Measurements from ENCODE around the gene EBF3. TPM values are rescaled to one million over a fixed set of nuclear protein-coding genes. Genes with fewer than 3 reads are reported as not detected.

The EBF3 gene
- total RNA-seq, 1 donor from 2014 or later = 0.07 TPM

DNA sequence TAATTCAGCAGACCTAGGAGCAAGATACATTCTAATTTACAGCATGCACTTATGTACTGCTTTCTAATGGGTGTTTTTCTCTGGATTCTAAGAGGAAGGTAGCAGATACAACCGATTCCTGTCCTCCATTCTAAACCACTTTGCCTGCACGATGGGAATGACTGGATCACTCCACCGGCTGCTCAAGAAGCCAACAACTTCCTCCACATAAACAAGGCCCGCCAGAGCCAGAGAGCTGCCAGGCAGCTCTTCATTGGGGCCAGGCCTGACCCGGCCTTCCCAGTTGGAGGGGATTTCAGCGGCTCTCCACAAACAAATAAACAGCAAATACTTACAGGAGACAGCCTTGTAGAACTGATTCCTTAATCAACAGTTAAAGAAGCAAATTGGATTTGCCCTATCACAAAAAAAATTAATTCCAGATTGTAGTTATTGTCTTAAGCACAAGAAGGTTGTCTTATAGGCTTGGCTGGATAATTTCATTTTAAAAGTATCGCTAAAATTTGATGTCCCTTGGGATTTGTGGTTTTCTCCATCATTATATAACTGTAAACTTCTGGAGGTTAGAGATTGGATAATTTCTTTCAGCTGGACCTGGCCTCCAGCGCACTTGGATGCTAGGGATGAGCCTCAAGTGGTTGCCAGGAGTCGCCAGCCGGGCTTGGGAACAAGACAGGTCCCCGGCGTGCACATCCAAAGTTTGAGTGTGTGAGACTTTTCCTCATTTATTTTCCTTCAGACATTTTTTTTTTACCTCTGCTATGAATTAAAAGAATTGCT, 20.9 kb downstream of the EBF3 start:
- TF ChIP-seq EZH2 (IDR thresholded peaks at IDR 0.05; ENCODE audit: insufficient read depth, low read length) = no peak
- TF ChIP-seq, protein P1, sequence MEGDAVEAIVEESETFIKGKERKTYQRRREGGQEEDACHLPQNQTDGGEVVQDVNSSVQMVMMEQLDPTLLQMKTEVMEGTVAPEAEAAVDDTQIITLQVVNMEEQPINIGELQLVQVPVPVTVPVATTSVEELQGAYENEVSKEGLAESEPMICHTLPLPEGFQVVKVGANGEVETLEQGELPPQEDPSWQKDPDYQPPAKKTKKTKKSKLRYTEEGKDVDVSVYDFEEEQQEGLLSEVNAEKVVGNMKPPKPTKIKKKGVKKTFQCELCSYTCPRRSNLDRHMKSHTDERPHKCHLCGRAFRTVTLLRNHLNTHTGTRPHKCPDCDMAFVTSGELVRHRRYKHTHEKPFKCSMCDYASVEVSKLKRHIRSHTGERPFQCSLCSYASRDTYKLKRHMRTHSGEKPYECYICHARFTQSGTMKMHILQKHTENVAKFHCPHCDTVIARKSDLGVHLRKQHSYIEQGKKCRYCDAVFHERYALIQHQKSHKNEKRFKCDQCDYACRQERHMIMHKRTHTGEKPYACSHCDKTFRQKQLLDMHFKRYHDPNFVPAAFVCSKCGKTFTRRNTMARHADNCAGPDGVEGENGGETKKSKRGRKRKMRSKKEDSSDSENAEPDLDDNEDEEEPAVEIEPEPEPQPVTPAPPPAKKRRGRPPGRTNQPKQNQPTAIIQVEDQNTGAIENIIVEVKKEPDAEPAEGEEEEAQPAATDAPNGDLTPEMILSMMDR (IDR thresholded peaks at IDR 0.05; ENCODE audit: insufficient read depth, low read depth, low read length) = no peak
- H3K4me2 ChIP-seq (ENCODE audit: low read length) = no peak overlapping the region
- no peak for DNase-seq (ENCODE audit: low read depth)
- no peaks in the 10 kb centered on the region for H3K4me1 ChIP-seq (ENCODE audit: insufficient read depth, low read length)
- H3K4me3 Mint-ChIP-seq (ENCODE audit: unreplicated experiment) = no peak overlapping the region
- no peaks in the 10 kb centered on the region for H4K20me1 ChIP-seq (ENCODE audit: insufficient read depth, low read length)
- no peaks in the 10 kb centered on the region for H3K9me3 Mint-ChIP-seq (ENCODE audit: unreplicated experiment)
- H3K36me3 ChIP-seq (ENCODE audit: insufficient read depth, low read length) = no peaks in the 10 kb centered on the region
- FAIRE-seq = no peak
- no peak overlapping the region for H3K27ac Mint-ChIP-seq (ENCODE audit: unreplicated experiment)
- no peaks in the 10 kb centered on the region for H3K4me1 Mint-ChIP-seq (ENCODE audit: low read depth, unreplicated experiment)
- H3K27ac ChIP-seq (ENCODE audit: low read depth, low read length) = no peak overlapping the region
- no peaks in the 10 kb centered on the region for H3K9me3 ChIP-seq (ENCODE audit: insufficient read depth, low read depth, low read length)
- no peaks in the 10 kb centered on the region for H3K79me2 ChIP-seq (ENCODE audit: insufficient read depth, low read length)
- H3K27me3 ChIP-seq (ENCODE audit: insufficient read depth, low read length) = peaks cover 2% of the 10 kb centered on the region
- no peak overlapping the region for H2AFZ ChIP-seq (ENCODE audit: low read depth, low read length)
- H3K4me3 ChIP-seq (ENCODE audit: insufficient read depth, low read depth, low read length) = no peak overlapping the region
- H3K36me3 Mint-ChIP-seq (ENCODE audit: low read depth, unreplicated experiment) = no peaks in the 10 kb centered on the region
- no peak overlapping the region for H3K9ac ChIP-seq (ENCODE audit: low read length)
- H3K27me3 Mint-ChIP-seq (ENCODE audit: low read depth, unreplicated experiment) = peaks cover 34% of the 10 kb centered on the region

DNA sequence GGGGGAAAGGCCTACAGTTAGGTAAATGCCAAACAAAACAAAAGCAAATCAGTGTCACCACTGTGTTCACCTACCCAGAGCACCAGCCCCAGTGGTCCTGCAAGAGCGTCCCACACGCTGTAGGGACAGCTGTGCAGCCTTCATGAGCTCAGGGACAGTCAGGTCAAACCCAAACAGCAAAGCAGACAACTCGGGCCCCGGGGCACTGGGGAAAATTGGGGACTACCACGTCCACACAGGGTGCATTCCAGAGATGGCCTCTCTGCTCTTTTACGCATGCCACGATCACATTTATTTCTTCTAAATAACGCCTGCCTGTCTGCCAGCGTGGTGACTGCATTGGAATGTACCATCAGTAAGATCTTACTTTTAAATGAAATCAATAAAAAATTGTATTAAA, 21.7 kb downstream of the EBF3 start:
- H3K27ac Mint-ChIP-seq (ENCODE audit: unreplicated experiment) = no peak overlapping the region

DNA sequence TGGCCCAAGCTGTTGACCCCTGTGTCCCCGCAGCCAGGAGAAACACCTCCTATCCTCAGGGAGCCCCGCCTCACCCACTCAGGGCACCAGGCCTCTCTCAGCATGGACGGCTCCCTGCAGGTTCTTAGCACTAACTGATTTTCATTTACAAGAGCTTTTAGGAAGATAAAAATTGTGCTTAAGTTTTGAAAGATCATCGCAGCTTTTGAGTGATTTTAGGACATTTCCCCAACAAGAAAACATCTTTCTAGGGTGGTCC, 22.1 kb downstream of the EBF3 start:
- Histone ChIP-seq H3K79me2 (ENCODE audit: insufficient read depth, low read length) (no peaks in the 10 kb centered on the region), H3K4me1 (ENCODE audit: insufficient read depth, low read length) (no peaks in the 10 kb centered on the region), H2AFZ (ENCODE audit: low read depth, low read length) (no peak overlapping the region), H3K27ac (ENCODE audit: low read depth, low read length) (no peak overlapping the region), H3K4me2 (ENCODE audit: low read length) (no peak overlapping the region), H3K27me3 (ENCODE audit: insufficient read depth, low read length) (peaks cover 2% of the 10 kb centered on the region), H3K9me3 (ENCODE audit: insufficient read depth, low read depth, low read length) (no peaks in the 10 kb centered on the region), H3K9ac (ENCODE audit: low read length) (no peak overlapping the region), H4K20me1 (ENCODE audit: insufficient read depth, low read length) (no peaks in the 10 kb centered on the region), H3K4me3 (ENCODE audit: insufficient read depth, low read depth, low read length) (no peak overlapping the region), H3K36me3 (ENCODE audit: insufficient read depth, low read length) (no peaks in the 10 kb centered on the region)
- no peaks in the 10 kb centered on the region for H3K36me3 Mint-ChIP-seq (ENCODE audit: low read depth, unreplicated experiment)
- H3K27ac Mint-ChIP-seq (ENCODE audit: unreplicated experiment) = no peak overlapping the region
- H3K27me3 Mint-ChIP-seq (ENCODE audit: low read depth, unreplicated experiment) = peaks cover 44% of the 10 kb centered on the region
- H3K4me3 Mint-ChIP-seq (ENCODE audit: unreplicated experiment) = no peak overlapping the region
- no peak for DNase-seq (ENCODE audit: low read depth)
- no peak for TF ChIP-seq EZH2 (IDR thresholded peaks at IDR 0.05; ENCODE audit: insufficient read depth, low read length)
- TF ChIP-seq, protein P1 (IDR thresholded peaks at IDR 0.05; ENCODE audit: insufficient read depth, low read depth, low read length) = no peak
- H3K9me3 Mint-ChIP-seq (ENCODE audit: unreplicated experiment) = no peaks in the 10 kb centered on the region
- no peaks in the 10 kb centered on the region for H3K4me1 Mint-ChIP-seq (ENCODE audit: low read depth, unreplicated experiment)
- FAIRE-seq = no peak

More for the DNA sequence above, 21.7 kb downstream of the EBF3 start:
- no peak overlapping the region for H3K27ac ChIP-seq (ENCODE audit: low read depth, low read length)
- H3K36me3 Mint-ChIP-seq (ENCODE audit: low read depth, unreplicated experiment) = no peaks in the 10 kb centered on the region
- DNase-seq (ENCODE audit: low read depth) (no peak), FAIRE-seq (no peak)
- H3K27me3 Mint-ChIP-seq (ENCODE audit: low read depth, unreplicated experiment) = peaks cover 42% of the 10 kb centered on the region
- TF ChIP-seq, protein P1 (IDR thresholded peaks at IDR 0.05; ENCODE audit: insufficient read depth, low read depth, low read length) = no peak
- TF ChIP-seq EZH2 (IDR thresholded peaks at IDR 0.05; ENCODE audit: insufficient read depth, low read length) = no peak
- no peaks in the 10 kb centered on the region for H3K4me1 Mint-ChIP-seq (ENCODE audit: low read depth, unreplicated experiment)
- no peaks in the 10 kb centered on the region for H3K79me2 ChIP-seq (ENCODE audit: insufficient read depth, low read length)
- no peaks in the 10 kb centered on the region for H3K36me3 ChIP-seq (ENCODE audit: insufficient read depth, low read length)
- no peak overlapping the region for H3K4me3 ChIP-seq (ENCODE audit: insufficient read depth, low read depth, low read length)
- H2AFZ ChIP-seq (ENCODE audit: low read depth, low read length) = no peak overlapping the region
- no peak overlapping the region for H3K9ac ChIP-seq (ENCODE audit: low read length)
- H3K4me1 ChIP-seq (ENCODE audit: insufficient read depth, low read length) = no peaks in the 10 kb centered on the region
- no peak overlapping the region for H3K4me2 ChIP-seq (ENCODE audit: low read length)
- no peaks in the 10 kb centered on the region for H3K9me3 Mint-ChIP-seq (ENCODE audit: unreplicated experiment)
- peaks cover 2% of the 10 kb centered on the region for H3K27me3 ChIP-seq (ENCODE audit: insufficient read depth, low read length)
- H3K4me3 Mint-ChIP-seq (ENCODE audit: unreplicated experiment) = no peak overlapping the region
- no peaks in the 10 kb centered on the region for H4K20me1 ChIP-seq (ENCODE audit: insufficient read depth, low read length)
- no peaks in the 10 kb centered on the region for H3K9me3 ChIP-seq (ENCODE audit: insufficient read depth, low read depth, low read length)

All from astrocyte (in vitro differentiated cells and primary cell).